ENCODE results near the gene TOM1L2.

DNA sequence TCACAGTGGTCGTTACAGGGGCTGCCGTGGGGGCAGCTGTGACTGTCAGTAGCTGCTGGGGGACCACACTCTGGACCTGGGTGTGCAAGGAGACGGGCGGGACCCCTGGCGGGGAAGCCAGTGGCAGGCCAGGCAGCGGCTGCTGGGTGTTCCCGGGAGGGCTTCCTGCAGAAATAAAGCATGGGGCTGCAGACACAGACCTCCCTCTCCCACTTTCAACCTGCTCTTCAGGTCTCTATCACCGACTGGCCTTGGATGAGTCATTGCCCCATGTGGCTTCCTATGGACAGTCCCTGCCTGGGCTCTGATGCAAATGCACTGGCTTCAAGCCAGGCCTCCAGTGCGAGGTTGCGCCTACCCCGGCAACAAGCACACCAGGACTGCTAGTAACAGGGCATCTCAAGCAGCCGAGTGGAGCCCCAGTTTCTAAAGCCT lies 152.6 kb downstream of the TOM1L2 start:
- TF ChIP-seq POLR2A (IDR thresholded peaks at IDR 0.05) (no peak), CTCF (IDR thresholded peaks at IDR 0.05) (no peak)
